ENCODE results near the gene PLCB4.

The PLCB4 gene

DNA sequence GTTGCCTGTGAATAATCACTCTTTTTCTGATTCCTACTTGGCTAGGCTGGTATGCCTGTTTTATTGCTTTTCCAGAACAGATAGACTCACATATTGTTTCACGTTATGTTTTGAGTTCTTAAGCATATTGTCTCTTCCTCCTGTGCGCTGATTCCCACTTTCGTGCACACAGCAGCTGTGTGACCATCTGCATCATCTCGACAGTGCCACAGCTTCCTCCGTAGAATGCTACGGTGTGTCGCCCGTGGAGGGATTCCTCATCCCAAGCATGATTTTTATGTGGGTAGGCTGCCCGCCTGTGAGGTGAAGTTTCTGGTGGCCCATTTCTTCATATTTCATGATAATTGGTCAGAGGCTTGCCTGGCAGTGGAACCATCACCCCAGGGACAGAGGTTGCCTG, 31.8 kb downstream of the PLCB4 start:
- no peak for DNase-seq (ENCODE audit: low read depth in 2 of 2, low spot score in 1 of 2)

DNA sequence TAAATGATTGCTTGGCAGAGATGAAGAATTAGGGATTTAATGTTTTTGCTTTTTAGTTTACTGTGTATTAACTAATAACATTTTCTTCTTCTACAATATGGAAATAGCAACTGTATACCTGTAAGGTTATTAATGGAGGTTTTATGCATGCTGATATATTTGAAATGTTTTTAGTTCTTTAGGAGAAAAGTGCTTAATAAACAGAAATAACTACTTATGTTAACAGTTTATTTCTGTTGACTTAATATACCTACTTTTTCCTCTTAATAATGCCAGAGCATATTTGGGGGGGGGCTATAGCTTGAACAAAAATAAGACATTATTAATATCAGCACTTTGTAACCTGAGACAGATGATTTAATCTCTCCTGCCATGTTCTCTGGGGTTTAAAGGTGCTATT, 33.6 kb downstream of the PLCB4 start:
- DNase-seq (ENCODE audit: low read depth in 2 of 2, low spot score in 1 of 2), result no peak

DNA sequence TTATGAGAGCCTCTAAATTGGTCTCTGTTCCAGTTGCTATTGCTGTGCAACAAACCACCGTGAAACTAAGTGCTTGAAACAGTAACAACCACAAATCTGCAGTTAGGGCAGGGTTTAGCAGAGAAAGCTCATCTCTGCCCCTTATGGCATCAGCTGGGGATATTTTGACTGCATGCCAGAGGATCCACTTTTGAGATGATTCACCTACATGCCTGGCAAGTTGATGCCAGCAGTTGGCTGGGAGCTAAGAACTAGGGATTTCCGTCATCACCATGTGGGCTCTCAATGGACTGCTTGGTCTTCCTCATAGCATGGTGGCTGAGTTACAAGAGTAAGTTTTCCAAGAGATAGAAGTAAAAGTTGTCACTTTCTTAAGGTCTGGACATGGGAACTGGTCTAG, 35.1 kb downstream of the PLCB4 start:
- no peak for DNase-seq (ENCODE audit: low read depth in 2 of 2, low spot score in 1 of 2)

DNA sequence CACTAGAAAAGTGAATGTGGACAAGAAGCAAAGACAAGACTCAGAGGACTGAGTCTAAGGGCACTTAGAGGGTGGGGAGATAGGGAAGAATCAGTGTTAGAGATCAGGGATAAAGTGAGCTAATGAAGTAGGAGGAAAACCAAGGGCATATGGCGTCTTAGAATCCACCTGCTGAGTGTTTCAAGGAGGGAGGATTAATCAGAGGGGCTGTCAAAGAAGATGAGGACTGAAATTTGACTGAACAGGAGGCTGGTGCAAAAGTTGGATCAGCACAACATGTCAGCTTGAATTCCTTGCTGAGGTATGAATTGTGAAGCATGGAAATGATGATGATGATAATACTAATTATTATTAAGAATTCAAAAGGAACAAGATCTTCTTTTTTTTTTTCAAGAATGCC, 39.4 kb downstream of the PLCB4 start:
- DNase-seq (ENCODE audit: low read depth in 2 of 2, low spot score in 1 of 2), result no peak

DNA sequence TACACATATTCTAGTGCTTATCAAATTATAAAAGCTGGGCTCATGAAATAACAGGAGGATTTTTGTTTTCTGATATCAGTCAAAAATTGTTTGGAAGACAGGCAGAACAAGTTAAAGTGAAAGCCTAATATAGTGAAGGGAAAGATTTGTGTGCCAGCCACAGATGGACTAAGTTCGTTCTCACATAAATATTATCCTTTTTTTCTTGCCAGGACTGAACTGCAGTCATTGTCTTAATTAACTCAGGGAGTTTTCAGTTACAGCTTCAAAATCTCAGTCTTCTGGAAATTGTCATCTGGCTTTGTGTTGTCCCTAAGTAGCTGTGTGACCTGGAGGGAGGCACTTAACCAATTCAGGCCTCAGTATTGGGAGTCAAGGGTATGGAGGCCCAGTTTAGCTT, 40.7 kb downstream of the PLCB4 start:
- DNase-seq (ENCODE audit: low read depth in 2 of 2, low spot score in 1 of 2), result no peak

DNA sequence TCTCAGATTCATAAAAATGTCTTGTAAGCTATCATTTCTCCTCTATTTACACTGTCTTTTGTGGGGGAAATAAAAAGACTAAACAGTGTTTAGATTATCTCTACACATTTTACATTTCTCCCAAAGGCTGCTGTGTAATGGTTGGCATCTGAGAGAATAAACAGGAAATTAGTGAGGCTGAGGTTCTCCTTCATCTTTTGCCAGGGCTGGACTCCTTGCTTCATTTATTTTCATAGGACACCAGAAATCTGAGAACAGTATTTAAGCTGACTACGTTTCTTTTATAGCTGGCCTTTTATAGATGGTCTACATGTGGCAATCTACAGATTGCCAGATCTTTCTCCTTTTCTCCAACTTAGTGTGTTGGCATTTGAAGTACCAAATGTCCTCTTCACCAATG, 41.5 kb downstream of the PLCB4 start:
- no peak for DNase-seq (ENCODE audit: low read depth in 2 of 2, low spot score in 1 of 2)

DNA sequence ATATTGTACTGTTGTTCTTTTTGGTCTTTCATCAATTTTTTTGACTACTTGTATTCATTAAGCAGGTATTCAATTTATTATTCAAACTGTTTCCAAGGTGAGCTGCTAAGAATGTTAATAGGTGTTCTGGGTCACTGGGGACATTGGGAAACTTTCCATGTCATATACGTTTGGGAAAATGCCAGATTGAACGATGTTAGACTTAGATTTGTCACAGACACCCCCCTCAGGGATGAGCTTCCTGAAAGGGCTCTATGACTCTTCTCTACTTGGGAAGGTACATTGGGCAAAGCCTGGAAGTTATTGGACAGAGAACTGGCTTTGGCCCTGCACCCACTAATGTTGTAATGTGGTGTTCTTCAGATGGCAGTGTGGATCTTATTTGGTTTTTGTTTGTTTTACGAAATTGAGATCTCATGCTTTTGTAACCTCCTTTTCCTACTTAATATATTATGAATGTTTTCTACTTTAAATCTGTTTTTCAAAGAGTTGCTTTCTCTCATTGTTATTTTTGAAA, 42.1 kb downstream of the PLCB4 start:
- DNase-seq (ENCODE audit: low read depth in 2 of 2, low spot score in 1 of 2), result no peak

DNA sequence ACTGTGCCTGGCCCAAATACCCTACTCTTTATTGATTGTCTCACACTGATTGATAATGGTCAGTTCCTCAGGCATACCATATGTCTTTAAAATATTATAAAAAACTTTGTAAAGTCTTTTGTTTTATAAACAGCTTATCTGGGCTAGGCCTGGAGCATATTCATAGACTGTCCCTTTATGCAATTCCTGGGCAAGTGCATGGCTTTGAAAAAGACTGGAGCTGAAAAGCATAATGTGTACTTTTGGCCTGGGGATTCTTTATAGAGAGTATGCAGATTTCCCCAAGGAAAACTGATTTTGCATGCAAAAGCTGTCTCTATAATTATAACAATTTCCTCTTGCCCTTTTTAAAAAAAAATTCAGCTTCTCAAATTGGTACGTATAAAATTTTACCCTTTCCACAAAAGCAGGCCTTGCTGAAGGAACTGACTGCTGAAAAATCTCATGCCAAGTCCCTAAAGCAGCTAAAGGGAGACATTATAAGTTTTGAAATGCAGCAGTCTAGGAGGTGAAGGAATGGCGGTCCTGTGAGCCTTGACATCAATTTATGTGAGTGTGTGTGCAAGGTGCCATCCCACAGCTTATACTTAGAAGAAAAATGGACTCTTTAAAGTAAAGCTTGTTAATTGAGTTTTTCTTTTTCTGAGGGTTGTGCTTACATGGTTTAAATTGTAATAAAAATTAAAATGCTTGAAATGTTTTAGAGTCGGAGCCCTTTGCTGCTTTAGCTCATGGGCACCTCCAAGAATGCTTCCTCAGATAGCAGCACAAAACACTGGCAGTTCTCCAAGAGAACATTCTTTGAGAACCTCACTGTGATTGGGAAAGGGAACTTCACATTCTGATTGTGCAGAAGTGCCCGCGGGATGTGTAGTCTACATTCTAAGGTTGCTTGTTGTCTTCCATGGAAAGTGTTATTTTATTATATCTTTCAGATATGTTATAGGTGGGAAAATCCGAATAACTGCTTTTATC, 43.9 kb downstream of the PLCB4 start:
- no peak for DNase-seq (ENCODE audit: low read depth in 2 of 2, low spot score in 1 of 2)

DNA sequence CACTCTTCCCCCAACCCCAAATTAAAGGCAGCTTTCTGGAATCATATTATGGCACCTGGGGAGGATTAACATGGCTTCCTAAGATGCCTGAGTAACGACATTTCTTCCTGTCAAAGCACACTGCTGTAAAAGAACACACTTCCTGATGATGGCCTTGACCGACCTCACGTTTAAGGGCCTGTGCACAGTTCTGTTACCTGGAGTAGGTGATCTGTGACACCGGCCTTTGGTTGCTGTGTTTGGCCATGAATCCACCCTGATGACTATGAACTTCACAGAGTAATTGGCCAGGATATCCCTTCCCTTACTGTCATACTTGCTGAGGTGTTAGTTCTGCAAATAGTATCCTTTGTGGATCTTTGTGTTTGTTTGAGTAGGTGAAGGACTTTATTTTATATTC, 45.8 kb downstream of the PLCB4 start:
- no peak for DNase-seq (ENCODE audit: low read depth in 2 of 2, low spot score in 1 of 2)

DNA sequence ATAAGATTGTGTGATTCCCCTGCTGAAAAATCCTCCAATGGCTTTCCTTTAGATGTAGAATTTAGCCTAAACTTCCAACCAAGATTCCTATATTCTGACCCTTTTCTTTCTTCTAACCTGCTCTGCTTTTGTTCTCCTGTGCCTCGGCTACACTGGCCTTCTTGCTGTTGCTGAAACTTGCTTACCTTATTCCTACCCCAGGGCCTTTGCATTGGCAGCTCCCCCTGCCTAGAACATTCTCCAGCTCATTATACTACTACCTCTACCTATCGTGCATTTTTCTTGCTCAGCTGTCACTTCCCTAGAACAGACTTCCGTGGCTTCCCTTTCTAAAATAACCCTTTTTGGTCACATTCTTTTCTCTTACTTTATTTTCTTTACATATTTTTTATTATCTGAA, 48.7 kb downstream of the PLCB4 start:
- DNase-seq (ENCODE audit: low read depth in 2 of 2, low spot score in 1 of 2), result no peak

DNA sequence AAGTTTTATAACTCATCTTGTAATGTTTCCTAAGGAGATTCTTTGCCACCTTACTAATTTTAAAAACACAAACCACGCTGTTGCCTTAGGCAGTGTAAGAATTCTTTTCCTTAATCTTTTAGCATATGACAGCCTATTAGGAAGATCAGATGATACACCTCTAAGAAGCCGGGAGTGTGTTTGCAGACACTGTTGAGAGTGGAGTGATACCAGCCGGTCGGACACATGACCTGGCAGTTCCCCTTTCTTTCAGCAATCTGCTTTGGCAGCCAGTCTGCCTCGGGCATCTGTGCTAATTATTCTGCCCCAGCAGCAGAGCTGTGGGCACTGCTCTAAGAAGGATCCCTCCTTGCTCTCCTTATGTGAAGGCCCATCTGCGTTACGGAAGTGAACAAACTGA, 50.9 kb downstream of the PLCB4 start:
- DNase-seq (ENCODE audit: low read depth in 2 of 2, low spot score in 1 of 2), result no peak

DNA sequence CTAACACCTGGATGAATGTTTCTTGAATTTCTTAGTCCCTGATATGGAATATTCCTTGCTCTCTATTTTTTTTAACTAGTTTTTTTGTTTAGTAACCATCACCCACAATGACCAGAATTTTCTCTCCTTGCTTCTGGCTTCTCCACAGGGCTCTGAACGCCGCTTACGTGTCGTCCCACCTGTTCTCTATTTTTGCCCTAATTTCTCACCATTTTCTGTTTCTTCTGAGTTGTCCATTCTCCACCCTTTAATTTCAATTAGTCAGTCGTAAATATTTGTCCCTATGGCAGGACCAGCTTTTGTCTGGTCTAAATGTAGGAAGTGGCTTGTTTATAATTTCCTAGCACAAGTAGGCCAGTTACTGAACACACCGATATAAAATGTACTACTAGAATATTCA, 52.3 kb downstream of the PLCB4 start:
- no peak for DNase-seq (ENCODE audit: low read depth in 2 of 2, low spot score in 1 of 2)

DNA sequence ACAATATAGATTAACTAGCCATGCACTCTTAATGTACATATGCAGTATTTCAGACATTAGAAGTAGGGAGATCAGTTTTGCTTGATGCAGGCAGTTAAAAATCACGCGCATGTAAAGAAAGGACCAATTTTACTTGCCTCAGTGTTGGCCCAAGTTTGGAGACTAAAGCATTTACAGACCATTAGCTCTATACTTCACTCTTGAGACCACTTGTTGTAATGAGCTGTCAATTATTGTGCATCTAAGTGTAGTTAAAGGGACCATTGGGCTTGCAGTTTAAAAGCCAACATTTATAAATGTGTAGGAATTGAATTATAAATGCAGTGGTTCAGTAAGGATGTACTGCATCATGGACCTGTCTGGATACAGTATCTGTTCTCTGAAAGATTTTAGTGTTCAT, 53.7 kb downstream of the PLCB4 start:
- DNase-seq (ENCODE audit: low read depth in 2 of 2, low spot score in 1 of 2), result no peak

DNA sequence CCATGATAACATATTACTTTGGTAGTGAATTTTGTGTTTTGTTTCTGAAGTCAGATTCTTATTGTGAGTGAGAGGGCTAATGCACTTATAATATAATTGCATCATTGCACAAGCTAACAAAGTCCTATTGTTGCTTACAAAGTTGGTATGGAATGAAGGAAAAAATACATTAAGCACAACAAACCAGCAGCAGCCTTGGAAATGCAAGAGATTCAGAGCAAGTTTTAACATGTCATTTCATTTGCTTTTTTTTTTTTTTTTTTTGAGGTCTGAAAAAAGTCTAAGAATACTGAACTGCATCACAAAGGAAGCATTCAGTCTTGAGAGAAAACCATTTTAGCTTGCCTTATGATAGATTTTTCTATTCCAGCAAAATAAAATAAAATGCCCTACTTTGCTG, 57.6 kb downstream of the PLCB4 start:
- DNase-seq (ENCODE audit: low read depth in 2 of 2, low spot score in 1 of 2), result no peak

DNA sequence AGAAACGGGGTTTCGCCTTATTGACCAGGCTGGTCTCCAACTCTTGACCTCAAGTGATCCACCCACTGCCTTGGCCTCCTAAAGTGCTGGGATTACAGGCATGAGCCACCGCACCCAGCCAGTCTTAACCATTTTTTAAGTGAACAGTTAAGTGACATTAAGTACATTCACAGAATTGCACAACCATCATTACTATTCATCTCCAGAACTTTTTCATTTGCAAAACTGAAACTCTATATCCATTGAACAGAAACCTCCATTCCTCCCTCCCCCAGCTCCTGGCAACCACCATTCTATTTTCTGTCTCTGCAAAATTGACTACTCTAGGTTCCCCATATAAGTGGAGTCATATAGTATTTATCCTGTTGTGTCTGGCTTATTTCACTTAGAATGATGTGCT, 59.7 kb downstream of the PLCB4 start:
- no peak for DNase-seq (ENCODE audit: low read depth in 2 of 2, low spot score in 1 of 2)

DNA sequence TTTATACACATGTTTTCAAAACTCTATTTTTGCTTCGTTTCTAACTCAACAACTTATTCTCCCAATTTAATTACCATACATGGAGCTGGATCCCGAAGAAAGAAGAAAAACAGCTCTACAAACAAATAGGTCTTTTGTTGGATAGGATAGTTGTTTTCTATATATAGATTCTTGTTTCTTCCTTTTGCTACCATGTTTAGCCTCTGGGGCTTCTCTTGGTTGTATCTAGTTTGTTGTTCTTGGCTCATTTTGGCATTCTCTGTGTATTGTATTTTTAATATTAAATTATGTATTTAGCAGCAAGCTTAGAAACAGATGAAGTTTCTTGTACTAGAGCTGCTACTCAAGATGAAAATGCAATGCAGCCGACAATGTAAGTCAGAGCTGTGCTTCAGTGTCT, 60.9 kb downstream of the PLCB4 start:
- no peak for DNase-seq (ENCODE audit: low read depth in 2 of 2, low spot score in 1 of 2)

DNA sequence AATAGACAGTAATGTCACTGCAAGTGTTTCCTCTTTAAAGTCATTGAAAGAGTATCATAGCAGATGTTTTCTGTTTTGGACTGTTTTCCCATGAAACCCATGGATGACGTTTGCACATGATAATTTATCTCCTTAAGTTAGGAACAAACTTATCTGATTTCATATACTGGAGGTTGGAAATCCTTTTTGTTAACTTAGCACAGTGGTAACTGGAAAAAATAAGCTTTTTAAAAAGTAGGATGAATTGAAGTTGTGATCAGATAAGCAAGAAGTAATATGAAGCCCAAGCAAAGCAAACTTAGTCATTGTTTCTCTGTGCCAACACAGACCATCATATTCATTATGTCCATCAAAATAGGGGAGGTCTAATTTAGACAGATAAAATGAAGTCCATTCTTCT, 61.6 kb downstream of the PLCB4 start:
- no peak for DNase-seq (ENCODE audit: low read depth in 2 of 2, low spot score in 1 of 2)

DNA sequence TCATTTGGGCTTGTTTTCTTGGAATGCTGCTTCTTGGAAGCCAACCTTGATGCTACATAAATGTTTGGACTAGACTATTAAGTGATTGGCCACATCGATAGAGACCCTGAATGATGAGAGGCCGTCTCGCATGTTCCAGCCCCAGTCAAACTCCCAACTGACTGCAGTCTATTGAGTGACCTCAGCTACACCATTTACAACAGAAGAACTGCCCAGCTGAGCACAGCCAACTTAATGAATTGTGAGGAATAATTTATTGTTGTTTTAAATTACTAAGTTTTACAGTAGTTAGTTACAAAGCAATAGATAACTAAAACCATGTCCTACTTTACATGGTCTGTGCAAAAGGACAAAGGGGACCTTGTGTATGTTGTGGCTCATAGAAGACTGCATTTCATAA, 63.0 kb downstream of the PLCB4 start:
- no peak for DNase-seq (ENCODE audit: low read depth in 2 of 2, low spot score in 1 of 2)

DNA sequence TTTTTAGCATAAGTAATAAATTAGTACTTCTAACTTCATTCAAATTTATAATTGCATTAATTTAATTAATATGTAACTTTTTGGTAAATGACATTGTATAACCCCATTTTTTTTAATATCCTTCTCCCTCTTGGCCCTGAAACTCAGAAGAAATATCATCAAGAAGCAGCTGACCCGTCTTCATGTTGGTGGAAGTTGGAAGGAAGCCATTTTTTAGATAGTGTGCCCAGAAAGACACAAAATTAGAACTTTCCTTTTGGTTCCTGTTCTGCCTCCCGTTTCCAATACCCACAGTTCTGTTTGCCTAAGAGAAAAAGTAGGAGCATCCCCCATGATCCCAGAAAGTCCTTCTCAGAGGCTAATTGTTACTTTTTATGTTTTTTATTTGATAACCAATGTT, 65.5 kb downstream of the PLCB4 start:
- no peak for DNase-seq (ENCODE audit: low read depth in 2 of 2, low spot score in 1 of 2)

DNA sequence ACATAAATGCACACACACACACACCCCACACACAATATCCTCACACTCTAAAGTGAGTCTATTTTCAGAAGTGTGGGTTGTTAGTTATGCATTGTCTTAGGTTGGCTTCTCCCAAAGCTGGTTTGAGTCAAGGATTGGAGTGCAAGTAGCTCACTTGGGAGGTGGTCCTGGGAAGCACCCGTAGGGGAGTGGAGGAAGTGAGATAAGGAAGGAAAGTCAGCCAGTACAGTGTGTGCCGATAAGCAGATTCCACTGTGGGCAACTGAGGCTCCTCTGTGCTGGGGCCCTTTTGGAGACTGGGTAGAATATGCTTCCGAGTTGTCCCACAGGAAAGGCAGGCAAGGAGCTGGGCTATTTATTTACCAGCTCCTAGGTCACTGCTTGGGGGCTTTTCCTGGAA, 67.2 kb downstream of the PLCB4 start:
- DNase-seq (ENCODE audit: low read depth in 2 of 2, low spot score in 1 of 2), result no peak

DNA sequence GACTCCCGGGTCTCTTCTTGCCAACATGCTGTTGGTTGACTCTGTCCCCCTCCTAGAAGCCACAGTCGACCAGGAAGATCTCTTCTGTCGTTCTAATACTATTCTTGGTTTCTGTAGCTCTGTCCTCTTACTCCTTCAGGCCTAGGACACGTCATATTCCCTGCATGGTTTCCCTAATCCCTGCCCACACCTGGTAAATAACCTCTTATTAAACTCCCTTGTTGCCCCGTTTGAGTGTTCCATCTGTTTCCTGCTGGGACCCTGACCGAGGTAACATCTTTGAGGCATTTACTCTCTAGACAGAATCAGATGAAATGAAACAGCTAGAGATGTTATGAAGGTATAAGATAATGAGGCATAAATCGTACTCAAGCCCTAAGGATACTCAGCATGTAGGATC, 68.1 kb downstream of the PLCB4 start:
- DNase-seq (ENCODE audit: low read depth in 2 of 2, low spot score in 1 of 2), result no peak

DNA sequence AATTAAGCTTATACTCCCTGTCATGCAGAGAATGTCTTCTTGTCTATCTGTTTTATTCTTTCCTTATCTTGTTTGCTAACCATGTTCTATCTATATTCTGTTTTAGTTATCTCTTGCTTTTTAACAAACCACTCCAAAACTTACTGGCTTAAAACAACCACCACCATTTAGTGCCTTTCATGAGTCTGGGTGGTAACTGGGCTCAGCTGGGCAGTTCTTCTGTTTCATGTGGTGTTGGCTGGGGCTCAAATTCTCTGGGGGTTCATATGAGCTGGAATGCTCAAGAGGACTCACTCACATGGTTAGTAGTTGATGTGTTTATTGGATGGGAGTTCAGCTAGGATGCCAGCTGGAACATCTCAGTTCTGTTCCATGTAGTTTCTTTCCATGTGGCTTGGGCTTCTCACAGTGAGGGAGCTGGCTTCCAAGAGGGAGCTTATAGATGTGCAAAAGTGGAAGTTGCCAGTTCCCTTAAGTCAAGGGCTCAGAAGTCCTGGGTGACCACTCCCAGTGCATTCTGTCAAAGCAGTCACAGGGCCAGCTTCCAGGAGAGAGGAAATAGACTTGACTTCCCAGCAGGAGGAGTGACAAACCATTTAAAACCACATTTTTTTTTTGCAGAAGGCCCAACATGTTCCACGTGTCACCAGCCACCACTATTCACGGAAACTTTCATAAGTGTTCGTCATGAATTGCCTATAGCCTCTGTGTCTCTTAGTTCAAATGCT, 70.4 kb downstream of the PLCB4 start:
- DNase-seq (ENCODE audit: low read depth in 2 of 2, low spot score in 1 of 2), result no peak

Data from stimulated activated CD8-positive, alpha-beta memory T cell treated with anti-CD3 and anti-CD28 coated beads, Interleukin-4, amount 100 ng/mL, for 1 hour (primary cell).